Measurements from ENCODE around the gene POGLUT3. TPM values are rescaled to one million over a fixed set of nuclear protein-coding genes. Genes with fewer than 3 reads are reported as not detected.

Gene POGLUT3
- total and polyA plus RNA-seq, 9 donors = 23.5 to 56.3 (median 40.7) TPM

- H3K36me3 ChIP-seq = no peaks in the 10 kb centered on the region
- H3K4me1 ChIP-seq (ENCODE audit: insufficient read depth) = peaks cover 4% of the 10 kb centered on the region
- intact Hi-C loops (cut with DNase I) = loop anchor here in 1 of 4 donors (10.0 kb wide), 1 partner anchor 242 kb away; the partner anchor contains the start of genes ATM and NPAT
- H3K27ac ChIP-seq = peak within 1 kb of the TSS; percentile 88 to 97
- H3K27me3 ChIP-seq = no peaks in the 10 kb centered on the region
- H3K4me3 ChIP-seq = peak within 1 kb of the TSS; percentile 62
- 0 to 1% (median 0%) methylated on average over 35 of the region's 35 CpGs for WGBS, 3 donors
- TF ChIP-seq POLR2A (IDR thresholded peaks at IDR 0.05) (peak; percentile 99), EP300 (IDR thresholded peaks at IDR 0.05) (no peak), CTCF (IDR thresholded peaks at IDR 0.05) (peak in 1 of 3 donors; percentile 26)
- no peaks in the 10 kb centered on the region for H3K9me3 ChIP-seq
- peak; percentile 96 to 98 (median 97) for DNase-seq
Observed at GRCh38 chr11:108467091-108467823, 30.9 kb downstream of the POGLUT3 start, which contains the start of gene C11orf65. Gene C11orf65 (minus strand): TSS chr11:108467529. CDS start chr11:108461559, 5,970 bp downstream.

- intact Hi-C loops (cut with DNase I) = loop anchor here in 1 of 4 donors (10.0 kb wide), 1 partner anchor 242 kb away; the partner anchor contains the start of genes ATM and NPAT
- no peak for TF ChIP-seq EP300 (IDR thresholded peaks at IDR 0.05)
- DNase-seq = peak in 1 of 5 donors; percentile 23
- Histone ChIP-seq H3K4me3 (peak overlapping the region; percentile 62), H3K9me3 (no peaks in the 10 kb centered on the region), H3K27me3 (no peaks in the 10 kb centered on the region), H3K27ac (peak overlapping the region; percentile 88 to 97), H3K4me1 (ENCODE audit: insufficient read depth) (peaks cover 4% of the 10 kb centered on the region), H3K36me3 (no peaks in the 10 kb centered on the region)
- WGBS, 3 donors = 34 to 44% (median 37%) methylated on average over 7 of the region's 7 CpGs
Observed at GRCh38 chr11:108466405-108466804, 31.8 kb downstream of the POGLUT3 start.

- H3K4me1 ChIP-seq (ENCODE audit: insufficient read depth) = no peaks in the 10 kb centered on the region
- no peaks in the 10 kb centered on the region for H3K36me3 ChIP-seq
- TF ChIP-seq POLR2A (IDR thresholded peaks at IDR 0.05) (no peak), EP300 (IDR thresholded peaks at IDR 0.05) (no peak), CTCF (IDR thresholded peaks at IDR 0.05) (no peak)
- WGBS, 3 donors = 95 to 99% (median 97%) methylated on average over 2 of the region's 2 CpGs
- intact Hi-C loops (cut with DNase I) = no loop called here
- H3K27ac ChIP-seq = no peak overlapping the region
- H3K9me3 ChIP-seq = no peaks in the 10 kb centered on the region
- H3K27me3 ChIP-seq = no peaks in the 10 kb centered on the region
- H3K4me3 ChIP-seq = no peak overlapping the region
- no peak for DNase-seq
Observed at GRCh38 chr11:108453207-108453835, 44.9 kb downstream of the POGLUT3 start.

Other genes starting within 250 kb of the POGLUT3 start
- gene C11orf65, start 30.9 kb downstream of the POGLUT3 start, total RNA-seq = 1 to 10 TPM in 3 of 7 donors, under 1 TPM in 4; 0.62 to 1.2 (median 0.83) TPM
- under 1 TPM; 0.35 to 0.77 TPM for gene C11orf65, start 30.9 kb downstream of the POGLUT3 start, polyA plus RNA-seq
- 1 to 10 TPM; 1.1 to 5.7 (median 2.1) TPM for gene EXPH5, start 95.4 kb upstream of the POGLUT3 start, total RNA-seq
- under 1 TPM; 0.12 to 0.37 TPM for gene EXPH5, start 95.4 kb upstream of the POGLUT3 start, polyA plus RNA-seq
- 10 to 100 TPM; 13.1 to 34.3 (median 26.4) TPM for gene DDX10, start 166.7 kb upstream of the POGLUT3 start, total RNA-seq
- 10 to 100 TPM; 18.3 to 20.0 TPM for gene DDX10, start 166.7 kb upstream of the POGLUT3 start, polyA plus RNA-seq

All from ovary (tissue), 9 donors.